ENCODE results near the gene LHFPL2. TPM values are rescaled to one million over a fixed set of nuclear protein-coding genes. Genes with fewer than 3 reads are reported as not detected.
"Not testable (repeated sequence)": the region's sequence is repeated elsewhere in the genome, so short reads cannot be mapped to it uniquely, and the experiment has no call there.

The LHFPL2 gene
- total RNA-seq, 1 experiment from 2014 or later: 11.7 TPM

DNA sequence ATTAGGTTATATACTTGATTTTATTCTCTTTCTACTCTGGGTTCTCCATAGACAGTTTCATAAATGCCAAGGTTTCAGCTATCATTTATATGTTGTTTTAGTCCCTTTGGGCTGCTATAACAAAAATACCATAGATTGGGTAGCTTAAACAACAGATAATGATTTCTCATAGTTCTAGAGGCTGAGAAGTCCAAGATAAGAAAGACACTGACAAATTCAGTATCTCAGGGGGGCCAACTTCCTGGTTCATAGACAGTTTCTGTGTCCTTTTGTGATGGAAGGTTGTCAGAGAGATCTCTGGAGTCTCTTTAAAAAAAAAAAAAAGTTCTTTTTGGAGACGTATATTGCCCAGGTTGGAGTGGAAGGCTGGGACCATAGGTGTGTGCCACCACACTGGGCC is 174.8 kb downstream of the LHFPL2 start:
- no peak for DNase-seq (ENCODE audit: low spot score)

DNA sequence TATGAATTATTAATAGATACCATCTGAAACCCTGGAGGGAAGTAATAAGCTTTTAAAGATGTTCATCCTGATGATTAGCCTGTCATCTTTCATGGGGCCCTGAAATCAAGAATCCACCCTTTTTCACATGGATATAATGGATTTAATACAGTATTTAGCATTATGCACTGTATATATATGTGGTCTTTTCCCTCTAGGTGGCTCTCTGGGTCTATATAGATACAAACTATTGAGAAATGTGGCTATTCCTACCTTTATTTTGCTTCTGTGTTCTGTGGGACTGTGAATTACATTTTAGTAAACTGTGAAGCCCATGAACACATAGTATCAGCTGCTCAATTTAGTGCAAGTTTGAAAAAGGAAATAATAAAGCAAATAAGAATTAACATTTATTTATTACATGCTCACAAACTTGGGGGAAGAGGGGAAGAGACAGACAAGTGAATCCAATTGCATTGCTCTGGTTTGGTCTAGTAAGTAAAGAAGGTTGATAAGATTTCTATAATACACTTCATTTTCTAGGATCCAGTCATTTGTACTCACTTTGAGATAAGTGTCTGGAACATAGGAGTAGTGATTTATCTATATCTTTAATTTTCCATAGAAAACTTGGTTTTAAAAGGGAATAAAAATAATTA is 176.0 kb downstream of the LHFPL2 start:
- DNase-seq (ENCODE audit: low spot score): no peak

DNA sequence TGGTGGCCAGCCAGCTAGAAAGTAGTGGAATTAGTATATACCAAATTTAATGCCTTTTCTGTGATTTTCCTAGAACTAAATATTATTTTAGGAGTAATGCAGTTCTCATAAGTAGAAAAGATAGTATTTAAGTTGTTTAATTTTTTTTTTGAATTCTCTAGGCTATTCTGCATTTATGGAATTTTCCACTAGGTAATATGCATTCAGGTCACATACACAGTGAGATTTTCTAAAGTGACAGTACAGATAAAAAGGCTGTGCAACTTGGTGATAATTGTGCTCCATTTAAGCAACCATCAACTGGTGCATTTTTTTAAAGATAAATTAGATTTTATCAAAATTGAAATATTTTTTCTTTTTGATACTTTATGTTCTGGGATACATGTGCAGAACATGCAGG is 176.7 kb downstream of the LHFPL2 start:
- DNase-seq (ENCODE audit: low spot score): no peak

DNA sequence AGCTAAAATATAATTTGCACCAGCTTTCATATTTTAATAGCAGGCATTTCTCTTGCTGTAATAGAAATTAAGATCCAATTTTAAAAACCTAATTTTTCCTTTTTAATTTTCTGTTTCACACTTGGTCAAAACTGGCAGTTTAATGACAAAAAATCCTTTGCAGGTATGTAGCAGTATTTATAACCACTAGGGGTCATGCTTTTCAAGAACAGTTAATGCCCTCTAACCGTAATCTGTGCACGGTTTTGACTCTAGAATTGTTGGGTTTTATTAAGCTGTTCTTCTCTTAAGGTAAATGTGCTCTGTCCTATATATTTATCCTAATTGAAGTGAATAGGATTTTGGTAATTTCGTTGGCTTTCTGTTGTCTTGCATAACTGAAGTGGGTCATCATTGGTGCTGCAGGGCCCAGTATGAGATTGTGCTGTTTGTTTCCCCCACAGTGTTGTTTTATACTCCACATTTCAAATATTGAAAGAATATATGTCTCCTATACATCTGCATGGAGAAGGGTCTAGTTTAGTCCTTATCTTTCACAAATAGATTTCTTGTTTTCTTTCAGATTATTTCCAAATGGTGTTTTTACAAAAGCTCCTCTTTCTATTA is 180.7 kb downstream of the LHFPL2 start:
- peak; percentile 55 for DNase-seq (ENCODE audit: low spot score)

DNA sequence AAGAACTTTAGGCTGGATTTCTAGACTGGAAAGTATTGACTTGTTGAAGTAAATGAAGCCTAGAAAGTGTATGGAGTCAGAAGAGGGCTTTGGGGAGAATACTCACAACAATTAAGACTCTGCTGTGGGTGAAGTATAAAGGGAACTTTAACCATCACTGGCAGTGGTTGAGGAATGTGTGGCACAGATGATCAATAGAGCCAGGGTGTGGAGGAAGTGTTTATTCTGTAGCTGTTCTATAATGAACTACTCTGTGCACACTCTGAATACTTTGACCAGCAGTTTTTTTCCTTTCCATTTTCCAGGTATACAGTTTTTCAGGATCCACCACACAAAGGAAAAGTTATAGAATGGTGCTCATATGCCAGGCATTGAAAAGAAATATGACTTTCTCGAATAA is 181.4 kb downstream of the LHFPL2 start:
- DNase-seq (ENCODE audit: low spot score): no peak

DNA sequence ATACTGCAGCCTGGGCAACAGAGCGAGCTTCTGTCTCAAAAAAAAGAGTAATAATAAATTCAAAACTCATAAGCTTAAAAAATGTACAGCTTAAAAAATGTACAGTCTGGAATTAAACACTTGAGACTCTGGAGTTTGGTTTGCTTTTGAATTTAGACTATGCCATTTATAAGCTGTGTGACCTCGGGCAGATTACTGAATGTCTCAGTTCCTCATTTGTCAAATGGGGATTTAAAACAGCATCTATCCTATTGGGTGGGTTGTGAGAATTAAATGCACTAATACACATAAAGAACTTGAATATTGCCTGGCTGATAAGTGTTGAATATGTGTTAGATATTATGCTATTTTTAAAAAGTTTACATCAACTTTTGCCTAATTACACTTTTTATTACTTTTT is 189.7 kb downstream of the LHFPL2 start:
- DNase-seq (ENCODE audit: low spot score): no peak

DNA sequence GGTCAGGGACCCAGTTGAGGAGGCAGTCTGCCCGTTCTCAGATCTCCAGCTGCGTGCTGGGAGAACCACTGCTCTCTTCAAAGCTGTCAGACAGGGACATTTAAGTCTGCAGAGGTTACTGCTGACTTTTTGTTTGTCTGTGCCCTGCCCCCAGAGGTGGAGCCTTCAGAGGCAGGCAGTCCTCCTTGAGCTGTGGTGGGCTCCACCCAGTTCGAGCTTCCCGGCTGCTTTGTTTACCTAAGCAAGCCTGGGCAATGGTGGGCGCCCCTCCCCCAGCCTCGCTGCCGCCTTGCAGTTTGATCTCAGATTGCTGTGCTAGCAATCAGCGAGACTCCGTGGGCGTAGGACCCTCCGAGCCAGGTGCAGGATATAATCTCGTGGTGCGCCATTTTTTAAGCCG is 191.1 kb downstream of the LHFPL2 start:
- DNase-seq (ENCODE audit: low spot score): not testable (repeated sequence)

DNA sequence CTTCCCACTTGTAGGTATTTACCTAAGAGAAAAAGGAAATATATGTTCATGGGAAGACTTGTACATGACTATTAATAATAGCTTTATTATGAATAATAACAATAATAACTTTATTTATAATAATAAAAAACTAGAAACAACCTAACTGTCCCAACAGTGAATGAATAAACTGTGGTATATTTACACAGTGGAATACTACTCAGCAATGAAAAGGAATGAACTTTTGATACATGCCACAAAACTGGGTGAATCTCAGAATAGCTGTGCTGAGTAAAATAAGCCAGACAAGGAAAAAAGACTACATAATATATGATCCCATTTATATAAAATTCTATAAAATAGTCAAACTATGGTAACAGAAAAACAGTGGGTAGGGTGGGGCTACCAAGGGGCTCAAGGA is 199.5 kb downstream of the LHFPL2 start:
- no peak for DNase-seq (ENCODE audit: low spot score)

DNA sequence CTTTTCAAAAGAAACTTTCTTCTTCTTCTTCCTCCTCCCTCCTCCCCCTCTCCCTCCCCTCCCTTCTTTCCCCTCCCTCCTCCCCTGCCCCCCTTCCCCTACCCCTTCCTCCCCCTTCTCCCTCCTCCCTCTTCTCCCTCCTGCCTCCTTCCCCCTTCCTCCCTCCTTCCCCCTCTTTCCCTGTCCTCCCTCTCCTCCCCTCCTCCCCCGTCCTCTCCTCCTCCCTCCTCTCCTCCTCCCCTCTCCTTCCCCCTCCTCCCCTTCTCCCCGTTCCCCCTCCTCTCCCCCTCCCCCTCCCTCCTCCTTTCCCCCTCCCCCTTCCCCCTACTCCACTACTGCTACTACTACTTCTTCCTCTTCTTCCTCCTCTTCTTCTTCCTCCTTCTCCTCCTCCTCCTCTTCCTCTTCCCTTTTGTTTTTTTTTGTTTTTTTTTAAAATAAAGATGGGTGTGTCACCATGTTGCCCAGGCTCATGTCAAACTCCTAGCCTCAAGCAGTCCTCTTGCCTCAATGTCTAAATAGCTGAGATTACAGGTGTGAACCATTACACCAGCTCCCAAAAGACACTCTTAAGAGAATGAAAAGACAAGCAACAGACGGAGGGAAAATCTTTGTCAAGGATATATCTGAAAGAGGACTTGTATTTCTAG is 200.7 kb downstream of the LHFPL2 start:
- DNase-seq (ENCODE audit: low spot score): no peak

Data from HT-29 (cell line).